PC-3 (cell line): ENCODE results near the gene CDC42SE2. TPM values are rescaled to one million over a fixed set of nuclear protein-coding genes. Genes with fewer than 3 reads are reported as not detected.
A peak's percentile ranks its signal among the peaks of the same experiment; 100 is the strongest.
"Not testable (repeated sequence)": the region's sequence is repeated elsewhere in the genome, so short reads cannot be mapped to it uniquely, and the experiment has no call there.

Experiments
- ATAC-seq: fragments of 200-7000 bp; cut with Tn5 transposase; 2 replicates; pipeline ENCODE4 v1.9.1; 2020; ENCODE audit warnings: mild to moderate bottlenecking, moderate library complexity
- BruUV-seq: library from RNA; stranded (reverse); fragments of 400-500 nt; replicated peaks from 2 replicates; lab custom pipeline; 2021; lab: Mats Ljungman, UMichigan
- CTCF ChIA-PET: fragments of 300-600 bp; sonication (Branson Sonifier 250); formaldehyde crosslinking; loops from one replicate; lab custom pipeline; 2022; ENCODE audit warnings: antibody characterized with exemption; lab: Charles Lee
- POLR2A ChIA-PET: fragments of 300-600 bp; sonication (Branson Sonifier 250); formaldehyde crosslinking; loops from one replicate; lab custom pipeline; 2022; ENCODE audit warnings: antibody characterized with exemption; ENCODE audit not compliant: unreplicated experiment; lab: Charles Lee
- DNase-seq: peaks from one replicate; pipeline ENCODE4 v3.0.0-alpha.2; 2015
- H2AFZ ChIP-seq: fragments of 300-600 bp; sonication (generic); 2 replicates; pipeline ENCODE4 v1.6.0; 2016; ENCODE audit warnings: antibody characterized with exemption, low read length
- H3F3A ChIP-seq: fragments of 300-600 bp; sonication (generic); one replicate; pipeline ENCODE4 v1.6.0; 2017; ENCODE audit warnings: antibody characterized with exemption, low read length, control low read depth, mild to moderate bottlenecking; ENCODE audit not compliant: unreplicated experiment
- H3K27ac ChIP-seq: fragments of 300-600 bp; sonication (generic); 2 replicates; pipeline ENCODE4 v1.5.1; 2016; ENCODE audit warnings: mild to moderate bottlenecking, low read length
- H3K27me3 ChIP-seq: fragments of 300-600 bp; sonication (generic); 2 replicates; pipeline ENCODE4 v1.6.1; 2016; ENCODE audit warnings: low read length, mixed read lengths
- H3K36me3 ChIP-seq: fragments of 300-600 bp; sonication (generic); 2 replicates; pipeline ENCODE4 v1.6.1; 2016; ENCODE audit warnings: low read depth, mixed run types, low read length, mixed read lengths
- H3K4me1 ChIP-seq: fragments of 300-600 bp; sonication (generic); 2 replicates; pipeline ENCODE4 v1.5.1; 2016; ENCODE audit warnings: low read length; ENCODE audit not compliant: insufficient read depth
- H3K4me2 ChIP-seq: fragments of 300-600 bp; sonication (generic); 2 replicates; pipeline ENCODE4 v1.6.0; 2016; ENCODE audit warnings: low read length
- H3K4me3 ChIP-seq: fragments of 300-600 bp; sonication (generic); 2 replicates; pipeline ENCODE4 v1.5.1; 2016; ENCODE audit warnings: mild to moderate bottlenecking, low read length, mixed read lengths
- H3K79me2 ChIP-seq: fragments of 300-600 bp; sonication (generic); 2 replicates; pipeline ENCODE4 v1.6.1; 2017; ENCODE audit warnings: low read length, mixed read lengths
- H3K9ac ChIP-seq: fragments of 300-600 bp; sonication (generic); 2 replicates; pipeline ENCODE4 v1.6.0; 2016; ENCODE audit warnings: mild to moderate bottlenecking, low read length
- H3K9me2 ChIP-seq: fragments of 300-600 bp; sonication (generic); replicated peaks from 2 replicates; pipeline ENCODE4 v1.6.1; 2016; ENCODE audit warnings: mixed run types, low read length, mixed read lengths
- H3K9me3 ChIP-seq: fragments of 300-600 bp; sonication (generic); 2 replicates; pipeline ENCODE4 v1.6.1; 2016; ENCODE audit warnings: low read length, mixed read lengths
- H4K20me1 ChIP-seq: fragments of 300-600 bp; sonication (generic); 2 replicates; pipeline ENCODE4 v1.6.1; 2016; ENCODE audit warnings: low read length, mixed read lengths
- CTCF ChIP-seq: fragments of 300-600 bp; sonication (generic); conservative IDR thresholded peaks from 2 replicates; pipeline ENCODE4 v1.5.1; 2017; ENCODE audit warnings: antibody characterized with exemption, low read depth, mild to moderate bottlenecking, low read length
- EZH2 ChIP-seq: fragments of 300-600 bp; sonication (generic); IDR thresholded peaks from one replicate; pipeline ENCODE4 v1.6.1; 2017; ENCODE audit warnings: antibody characterized with exemption, mild to moderate bottlenecking, low read length; ENCODE audit not compliant: unreplicated experiment
- EZH2phosphoT487 ChIP-seq: fragments of 300-600 bp; sonication (generic); IDR thresholded peaks from 2 replicates; pipeline ENCODE4 v1.6.1; 2018; ENCODE audit warnings: mild to moderate bottlenecking, antibody characterized with exemption, low read length, borderline replicate concordance
- intact Hi-C: fragments of 100-400 bp; cut with micrococcal nuclease; formaldehyde crosslinking; loops from 2 replicates; pipeline ENCODE4 v1.9.0; 2023
- total RNA-seq: library from RNA; depleted of rRNA; stranded (reverse); fragments of >200 nt; gene quantifications from 2 replicates; pipeline ENCODE4 v1.2.3, GENCODE V29; 2014

CDC42SE2 gene
- total RNA-seq, 1 experiment from 2014 or later = 13.3 TPM

DNA sequence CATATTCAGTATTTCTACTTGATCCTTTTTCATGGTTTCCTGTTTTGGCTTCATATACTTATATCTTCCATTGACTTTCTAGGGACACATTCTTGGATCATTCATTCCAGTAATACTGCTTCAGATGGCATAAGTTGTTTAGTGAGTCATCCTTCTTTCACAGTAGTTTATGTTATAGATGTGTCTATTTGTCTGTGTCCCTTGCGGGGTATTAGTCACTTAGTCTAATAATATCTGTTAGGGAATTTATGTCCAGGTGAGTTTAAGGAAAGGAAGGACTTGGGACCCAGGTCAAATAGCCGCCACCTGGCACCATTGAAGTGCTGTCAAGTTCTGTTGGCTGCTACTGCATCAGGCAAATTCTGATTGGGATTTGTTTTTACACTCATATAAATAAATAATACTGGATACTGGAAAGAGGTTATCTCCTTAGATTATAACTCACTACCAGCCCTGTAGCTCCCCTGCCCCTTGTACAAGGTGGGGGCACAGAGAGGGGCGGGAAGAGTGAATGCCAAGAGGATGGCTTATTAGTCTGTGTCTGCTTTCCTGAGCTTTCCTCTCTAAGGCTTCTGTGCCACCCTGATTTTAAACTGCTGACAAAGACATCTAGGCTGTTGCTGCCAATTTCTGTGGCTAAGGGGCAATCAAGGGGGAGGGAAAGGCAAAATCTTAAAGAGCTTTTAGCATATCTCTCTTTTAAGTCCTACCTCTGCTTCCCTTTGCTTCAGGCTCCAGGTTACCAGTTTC is 64.9 kb downstream of the CDC42SE2 start:
- no peaks in the 10 kb centered on the region for H3K27me3 ChIP-seq
- H3K4me3 ChIP-seq = no peak overlapping the region
- CTCF ChIA-PET = no interaction called here
- H3K9ac ChIP-seq = no peak overlapping the region
- H2AFZ ChIP-seq = no peak overlapping the region
- no TSS peak for BruUV-seq
- TF ChIP-seq CTCF = no peak
- TF ChIP-seq EZH2 = no peak
- no peak for TF ChIP-seq EZH2phosphoT487
- H3K79me2 ChIP-seq = peaks cover 45% of the 10 kb centered on the region
- peaks cover 17% of the 10 kb centered on the region for H3K4me1 ChIP-seq
- no peaks in the 10 kb centered on the region for H3K9me2 ChIP-seq
- ATAC-seq = peak; percentile 99
- H3F3A ChIP-seq = no peaks in the 10 kb centered on the region
- POLR2A ChIA-PET = no interaction called here
- H3K4me2 ChIP-seq = 0 out of 2 replicates have a peak overlapping the region, but pooled peaks have one; percentile 11
- no peaks in the 10 kb centered on the region for H3K36me3 ChIP-seq
- DNase-seq = peak; percentile 84
- 0 out of 2 replicates have a peak, but pooled peaks cover 8% of the 10 kb centered on the region for H4K20me1 ChIP-seq
- intact Hi-C loops = loop anchor here (2.0 to 5.0 kb wide), 3 partner anchors 50 to 161 kb away; partner anchors contain the start of gene HINT1
- H3K9me3 ChIP-seq = no peaks in the 10 kb centered on the region
- peak overlapping the region; percentile 28; the same call in 1 of the 2 replicates for H3K27ac ChIP-seq

DNA sequence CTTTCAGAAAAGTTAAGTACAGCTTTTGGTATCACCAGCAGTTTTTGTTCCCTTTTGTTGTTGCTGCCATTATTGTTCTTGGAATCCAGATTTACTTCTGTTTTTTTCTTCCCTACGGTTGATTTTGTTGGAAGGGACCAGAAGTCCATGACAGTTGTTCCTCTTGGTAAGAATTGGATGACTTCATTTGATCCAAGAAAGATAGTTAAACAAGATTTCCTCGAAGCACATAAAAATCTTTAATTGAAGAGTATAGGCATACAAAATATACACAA is 65.4 kb downstream of the CDC42SE2 start:
- no peak for TF ChIP-seq EZH2phosphoT487
- TF ChIP-seq EZH2 = no peak
- TF ChIP-seq CTCF = no peak
- H3K9me3 ChIP-seq = no peaks in the 10 kb centered on the region
- intact Hi-C loops = loop anchor here (2.0 to 5.0 kb wide), 3 partner anchors 50 to 162 kb away; partner anchors contain the start of gene HINT1
- no peaks in the 10 kb centered on the region for H3K9me2 ChIP-seq
- ChIA-PET POLR2A (no interaction called here), CTCF (no interaction called here)
- H3K36me3 ChIP-seq = no peaks in the 10 kb centered on the region
- peaks cover 17% of the 10 kb centered on the region for H3K4me1 ChIP-seq
- H2AFZ ChIP-seq = no peak overlapping the region
- H4K20me1 ChIP-seq = 0 out of 2 replicates have a peak, but pooled peaks cover 8% of the 10 kb centered on the region
- DNase-seq = no peak
- H3K27me3 ChIP-seq = no peaks in the 10 kb centered on the region
- no peak for ATAC-seq
- no TSS peak for BruUV-seq
- H3K9ac ChIP-seq = no peak overlapping the region
- H3K4me3 ChIP-seq = no peak overlapping the region
- no peaks in the 10 kb centered on the region for H3F3A ChIP-seq
- peaks cover 41% of the 10 kb centered on the region for H3K79me2 ChIP-seq
- no peak overlapping the region for H3K27ac ChIP-seq
- H3K4me2 ChIP-seq = 0 out of 2 replicates have a peak overlapping the region, but pooled peaks have one; percentile 11

GRCh38 chr5:131330031-131330430 is 66.2 kb downstream of the CDC42SE2 start:
- Histone ChIP-seq H3K4me1 (peaks cover 17% of the 10 kb centered on the region), H3K27me3 (no peaks in the 10 kb centered on the region), H3K9ac (no peak overlapping the region), H3K4me3 (no peak overlapping the region), H3K9me3 (no peaks in the 10 kb centered on the region), H3K9me2 (no peaks in the 10 kb centered on the region), H3K27ac (no peak overlapping the region), H2AFZ (no peak overlapping the region), H3F3A (no peaks in the 10 kb centered on the region), H3K36me3 (no peaks in the 10 kb centered on the region), H4K20me1 (0 out of 2 replicates have a peak, but pooled peaks cover 8% of the 10 kb centered on the region), H3K4me2 (no peak overlapping the region), H3K79me2 (peaks cover 35% of the 10 kb centered on the region)
- BruUV-seq = no TSS peak
- DNase-seq (no peak), ATAC-seq (no peak)
- intact Hi-C loops = no loop called here
- TF ChIP-seq CTCF (no peak), EZH2phosphoT487 (no peak), EZH2 (no peak)
- CTCF ChIA-PET = no interaction called here
- POLR2A ChIA-PET = no interaction called here

DNA sequence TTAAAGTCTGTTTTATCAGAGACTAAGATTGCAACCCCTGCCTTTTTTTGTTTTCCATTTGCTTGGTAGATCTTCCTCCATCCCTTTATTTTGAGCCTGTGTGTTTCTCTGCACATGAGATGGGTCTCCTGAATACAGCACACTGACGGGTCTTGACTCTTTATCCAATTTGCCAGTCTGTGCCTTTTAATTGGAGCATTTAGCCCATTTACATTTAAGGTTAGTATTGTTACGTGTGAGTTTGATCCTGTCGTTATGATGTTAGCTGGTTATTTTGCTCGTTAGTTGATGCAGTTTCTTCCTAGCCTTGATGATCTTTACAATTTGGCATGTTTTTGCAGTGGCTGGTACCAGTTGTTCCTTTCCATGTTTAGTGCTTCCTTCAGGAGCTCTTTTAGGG is 71.9 kb downstream of the CDC42SE2 start:
- H4K20me1 ChIP-seq, H2AFZ ChIP-seq, H3K27me3 ChIP-seq, H3K4me2 ChIP-seq, H3F3A ChIP-seq, H3K9me2 ChIP-seq, H3K4me1 ChIP-seq, ATAC-seq, intact Hi-C loops, H3K9ac ChIP-seq, POLR2A ChIA-PET, DNase-seq, BruUV-seq, H3K36me3 ChIP-seq, H3K79me2 ChIP-seq, H3K27ac ChIP-seq, H3K4me3 ChIP-seq, CTCF ChIA-PET, H3K9me3 ChIP-seq: not testable (repeated sequence)
